HG03064 (cell line): ENCODE data around the gene RNF213.

ENCODE experiments used
- ATAC-seq: cut with Tn5 transposase; IDR thresholded peaks from one replicate; pipeline ENCODE4 v1.9.1; 2021; ENCODE audit warnings: low read depth; ENCODE audit not compliant: unreplicated experiment

Gene RNF213

GRCh38 chr17:80260791-80261158 lies at the start of gene RNF213:
Gene RNF213, plus strand, starts transcription at chr17:80260852. Its CDS starts 2,830 bp downstream, at chr17:80263682.
- ATAC-seq = no peak

GRCh38 chr17:80212109-80212508 lies 48.5 kb upstream of the RNF213 start:
- no peak for ATAC-seq

GRCh38 chr17:80212511-80212910 lies 48.1 kb upstream of the RNF213 start:
- ATAC-seq = no peak

GRCh38 chr17:80212962-80213642 lies 47.5 kb upstream of the RNF213 start:
- ATAC-seq = no peak

- no peak for ATAC-seq
Observed at GRCh38 chr17:80213643-80213975, 47.0 kb upstream of the RNF213 start.

- no peak for ATAC-seq
Observed at GRCh38 chr17:80214012-80214877, 46.4 kb upstream of the RNF213 start.

- no peak for ATAC-seq
Observed at GRCh38 chr17:80214878-80215210, 45.8 kb upstream of the RNF213 start.

- no peak for ATAC-seq
Observed at GRCh38 chr17:80216473-80217456, 43.9 kb upstream of the RNF213 start.

- ATAC-seq = no peak
Observed at GRCh38 chr17:80217703-80218362, 42.8 kb upstream of the RNF213 start.

GRCh38 chr17:80218391-80218790 lies 42.3 kb upstream of the RNF213 start:
- ATAC-seq = no peak

GRCh38 chr17:80219013-80219762 lies 41.5 kb upstream of the RNF213 start:
- ATAC-seq = peak; percentile 55

GRCh38 chr17:80219763-80220053 lies 40.9 kb upstream of the RNF213 start:
- peak; percentile 6 for ATAC-seq

- ATAC-seq = peak; percentile 26
Observed at GRCh38 chr17:80220054-80220735, 40.5 kb upstream of the RNF213 start, which contains the start of the genes SGSH and SLC26A11. Gene SGSH, minus strand, starts transcription at chr17:80220333. Its CDS starts 20 bp downstream, at chr17:80220313. Gene SLC26A11, plus strand, starts transcription at chr17:80220427. Its CDS starts 1,134 bp downstream, at chr17:80221561.

- ATAC-seq = no peak
Observed at GRCh38 chr17:80220736-80221215, 39.9 kb upstream of the RNF213 start.

- ATAC-seq = no peak
Observed at GRCh38 chr17:80221351-80222105, 39.1 kb upstream of the RNF213 start.

- ATAC-seq = no peak
Observed at GRCh38 chr17:80222376-80223141, 38.1 kb upstream of the RNF213 start.

GRCh38 chr17:80223142-80223815 lies 37.4 kb upstream of the RNF213 start:
- no peak for ATAC-seq
